CD4-positive, CD25-positive, alpha-beta regulatory T cell (primary cell): ENCODE data around the gene SLC39A9. TPM values are rescaled to one million over a fixed set of nuclear protein-coding genes. Genes with fewer than 3 reads are reported as not detected.

Experiments used
- ATAC-seq, 2 donors: fragments of 150-1000 bp; cut with Tn5 transposase; one replicate each; pipeline ENCODE4 v1.10.0; 2021; ENCODE audit warnings: low read depth in 2 of 2, moderate number of reproducible peaks in 2 of 2, moderate library complexity in 1 of 2
- DNase-seq, 3 donors: peaks; one replicate each; pipeline versions ENCODE4 v3.0.0 to v3.0.0-alpha.2; 2012 to 2022; ENCODE audit warnings: mixed read lengths in 1 of 3
- H3K27ac ChIP-seq: one replicate; pipeline ENCODE4 v1.7.0; 2013; ENCODE audit warnings: mild to moderate bottlenecking, low read length; ENCODE audit not compliant: insufficient read depth, poor library complexity, severe bottlenecking
- H3K27me3 ChIP-seq: one replicate; pipeline ENCODE4 v1.7.0; 2013; ENCODE audit warnings: low read length; ENCODE audit not compliant: control insufficient read depth, insufficient read depth
- H3K36me3 ChIP-seq: one replicate; pipeline ENCODE4 v1.7.0; 2013; ENCODE audit warnings: mild to moderate bottlenecking, low read length, moderate library complexity; ENCODE audit not compliant: control insufficient read depth, insufficient read depth
- H3K4me1 ChIP-seq: 2 replicates; pipeline ENCODE4 v1.7.0; 2013; ENCODE audit warnings: mild to moderate bottlenecking, low read length; ENCODE audit not compliant: insufficient read depth, control insufficient read depth, poor library complexity, severe bottlenecking
- H3K4me3 ChIP-seq: one replicate; pipeline ENCODE4 v1.7.0; 2013; ENCODE audit warnings: low read depth, mild to moderate bottlenecking, low read length, moderate library complexity
- H3K9me3 ChIP-seq, 2 experiments: 1 replicate in 1 of 2; 2 replicates in 1 of 2; pipeline ENCODE4 v1.7.0; 2013; ENCODE audit warnings: low read length in 2 of 2, mild to moderate bottlenecking in 1 of 2, moderate library complexity in 1 of 2; ENCODE audit not compliant: control insufficient read depth in 2 of 2
- H3K27ac Mint-ChIP-seq, 3 donors: one replicate each; pipeline ENCODE4 v1.8.0; 2020 to 2022; ENCODE audit warnings: mild to moderate bottlenecking in 3 of 3, mixed read lengths in 3 of 3, moderate library complexity in 2 of 3
- H3K27me3 Mint-ChIP-seq: one replicate; pipeline ENCODE4 v1.8.0; 2022; ENCODE audit warnings: mild to moderate bottlenecking, mixed read lengths
- H3K36me3 Mint-ChIP-seq: one replicate; pipeline ENCODE4 v1.8.0; 2020; ENCODE audit warnings: mixed read lengths
- H3K4me1 Mint-ChIP-seq, 4 donors: one replicate each; pipeline ENCODE4 v1.8.0; 2020 to 2022; ENCODE audit warnings: mixed read lengths in 4 of 4, mild to moderate bottlenecking in 1 of 4
- H3K4me3 Mint-ChIP-seq, 4 donors: one replicate each; pipeline ENCODE4 v1.8.0; 2020 to 2022; ENCODE audit warnings: mild to moderate bottlenecking in 4 of 4, mixed read lengths in 4 of 4, moderate library complexity in 3 of 4
- H3K9me3 Mint-ChIP-seq, 7 donors: one replicate each; pipeline ENCODE4 v1.8.0; 2020 to 2022; ENCODE audit warnings: mixed read lengths in 7 of 7, mild to moderate bottlenecking in 3 of 7, moderate library complexity in 2 of 7
- polyA plus RNA-seq, 4 donors: library from polyadenylated mRNA; unstranded; fragments of 300-500 nt; fragmentation: Illumina TruSeq; gene quantifications; one replicate each; pipeline ENCODE4 v1.2.3, GENCODE V29; 2021
- total RNA-seq: library from RNA; stranded (reverse); gene quantifications from one replicate; pipeline ENCODE4 v1.2.3, GENCODE V29; 2022

The SLC39A9 gene
- total and polyA plus RNA-seq, 5 donors from 2014 or later = 16.4 to 33.1 (median 22.2) TPM

- Mint-ChIP-seq H3K9me3 (no peaks in the 10 kb centered on the region), H3K4me1 (no peaks in the 10 kb centered on the region), H3K27ac (no peak overlapping the region), H3K4me3 (no peak overlapping the region), H3K36me3 (no peaks in the 10 kb centered on the region), H3K27me3 (no peaks in the 10 kb centered on the region)
- H3K36me3 ChIP-seq = no peaks in the 10 kb centered on the region
- H3K27ac ChIP-seq = no peak overlapping the region
- H3K9me3 ChIP-seq = no peaks in the 10 kb centered on the region
- H3K27me3 ChIP-seq = no peaks in the 10 kb centered on the region
- H3K4me1 ChIP-seq = no peaks in the 10 kb centered on the region
- ATAC-seq (no peak), DNase-seq (no peak)
- no peak overlapping the region for H3K4me3 ChIP-seq
Measured at GRCh38 chr14:69363055-69363454, 35.4 kb upstream of the SLC39A9 start.

DNA sequence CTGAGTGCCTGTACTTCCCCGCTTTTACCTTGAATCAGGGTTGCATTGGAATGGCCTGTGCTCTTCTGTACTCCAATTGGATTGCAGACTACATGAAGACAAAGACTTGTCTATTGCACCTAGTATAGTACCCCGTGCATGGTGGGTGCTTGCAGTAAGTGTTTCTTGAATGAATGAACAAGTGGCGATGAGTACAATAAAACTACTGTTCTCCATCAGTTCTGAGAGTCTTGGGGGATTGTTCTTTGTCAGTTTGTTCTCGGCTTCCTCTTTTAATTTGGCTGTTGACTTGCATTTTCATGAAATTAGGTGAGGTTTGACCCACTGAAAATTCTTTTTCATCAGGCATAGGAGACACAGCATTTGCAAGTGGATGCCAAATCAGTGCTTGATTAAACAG lies 34.5 kb upstream of the SLC39A9 start:
- DNase-seq (no peak), ATAC-seq (no peak)
- no peaks in the 10 kb centered on the region for H3K36me3 Mint-ChIP-seq

DNA sequence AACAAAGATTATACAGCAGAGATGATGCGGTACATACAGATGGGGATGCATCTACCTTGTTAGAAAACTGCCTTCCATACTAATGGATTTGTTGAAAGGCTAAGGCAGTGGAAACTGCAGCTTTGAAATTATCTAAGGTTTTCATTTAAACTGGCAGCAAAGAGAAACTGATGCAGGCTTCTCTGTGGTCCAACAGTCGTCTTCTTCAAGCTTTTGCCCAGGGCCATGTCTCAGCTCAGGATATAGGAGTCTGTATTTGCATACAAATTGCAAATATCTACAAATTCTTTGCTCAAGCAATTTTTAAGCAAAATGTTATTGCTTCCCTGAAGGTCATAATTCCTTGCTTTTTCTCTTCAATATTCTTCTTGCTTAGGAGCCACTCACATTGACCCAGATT lies 34.1 kb upstream of the SLC39A9 start:
- Histone ChIP-seq H3K36me3 (no peaks in the 10 kb centered on the region), H3K27ac (no peak overlapping the region), H3K4me3 (no peak overlapping the region), H3K27me3 (no peaks in the 10 kb centered on the region), H3K9me3 (no peaks in the 10 kb centered on the region), H3K4me1 (no peaks in the 10 kb centered on the region)
- ATAC-seq (no peak), DNase-seq (no peak)
- no peaks in the 10 kb centered on the region for H3K36me3 Mint-ChIP-seq
- H3K27me3 Mint-ChIP-seq = no peaks in the 10 kb centered on the region
- no peak overlapping the region for H3K4me3 Mint-ChIP-seq
- H3K9me3 Mint-ChIP-seq = no peaks in the 10 kb centered on the region
- H3K4me1 Mint-ChIP-seq = no peaks in the 10 kb centered on the region
- H3K27ac Mint-ChIP-seq = no peak overlapping the region

More for the DNA sequence above, 34.5 kb upstream of the SLC39A9 start:
- no peaks in the 10 kb centered on the region for H3K27me3 Mint-ChIP-seq
- no peak overlapping the region for H3K4me3 Mint-ChIP-seq
- no peak overlapping the region for H3K27ac Mint-ChIP-seq
- Histone ChIP-seq H3K36me3 (no peaks in the 10 kb centered on the region), H3K27me3 (no peaks in the 10 kb centered on the region), H3K9me3 (no peaks in the 10 kb centered on the region), H3K4me1 (no peaks in the 10 kb centered on the region), H3K27ac (no peak overlapping the region), H3K4me3 (no peak overlapping the region)
- no peaks in the 10 kb centered on the region for H3K9me3 Mint-ChIP-seq
- H3K4me1 Mint-ChIP-seq = no peaks in the 10 kb centered on the region

DNA sequence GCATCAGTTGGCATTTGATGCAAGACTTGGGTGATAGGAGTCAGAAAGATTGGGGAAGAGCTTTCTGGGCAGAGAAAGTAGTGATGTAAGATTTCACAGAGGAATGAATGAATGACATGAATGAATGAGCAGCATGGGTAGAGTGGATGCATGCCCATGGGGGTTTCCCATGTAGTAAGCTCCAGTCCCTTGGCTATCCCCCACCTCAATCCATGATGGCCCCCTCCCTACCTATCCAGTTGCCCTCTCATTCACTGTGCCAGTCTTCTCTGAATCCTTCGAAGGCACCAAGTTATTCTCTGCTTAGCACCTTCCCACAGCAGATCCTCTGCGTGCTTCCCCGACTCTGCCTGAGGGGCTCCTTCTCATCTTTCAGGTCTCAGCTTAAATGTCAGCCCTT lies 32.4 kb upstream of the SLC39A9 start:
- H3K4me1 Mint-ChIP-seq = no peaks in the 10 kb centered on the region
- Histone ChIP-seq H3K36me3 (no peaks in the 10 kb centered on the region), H3K27ac (no peak overlapping the region), H3K27me3 (no peaks in the 10 kb centered on the region), H3K4me3 (no peak overlapping the region), H3K9me3 (no peaks in the 10 kb centered on the region), H3K4me1 (no peaks in the 10 kb centered on the region)
- H3K27ac Mint-ChIP-seq = no peak overlapping the region
- no peaks in the 10 kb centered on the region for H3K9me3 Mint-ChIP-seq
- H3K36me3 Mint-ChIP-seq = no peaks in the 10 kb centered on the region
- H3K4me3 Mint-ChIP-seq = no peak overlapping the region
- no peak for DNase-seq
- ATAC-seq = no peak
- H3K27me3 Mint-ChIP-seq = no peaks in the 10 kb centered on the region

DNA sequence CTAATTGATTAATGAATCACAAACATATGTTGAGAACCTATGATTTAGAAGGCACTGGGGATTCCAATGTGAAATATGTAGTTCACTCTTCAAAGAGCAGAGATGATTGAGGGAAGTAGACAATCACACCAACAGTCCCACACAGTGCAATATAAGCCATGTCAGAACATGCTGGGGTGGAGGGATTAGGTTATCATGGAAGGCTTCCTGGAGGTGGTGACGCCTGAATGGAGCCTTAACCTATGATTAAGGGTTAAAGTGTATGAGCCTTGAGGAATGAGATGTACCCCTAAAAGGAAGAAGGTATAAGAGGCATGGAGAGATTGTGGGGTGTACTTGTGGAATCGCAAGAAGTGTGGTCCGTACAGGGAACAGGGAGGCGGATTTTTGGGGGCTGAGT lies 31.7 kb upstream of the SLC39A9 start:
- Histone ChIP-seq H3K4me1 (no peaks in the 10 kb centered on the region), H3K27ac (no peak overlapping the region), H3K36me3 (no peaks in the 10 kb centered on the region), H3K9me3 (no peaks in the 10 kb centered on the region), H3K27me3 (no peaks in the 10 kb centered on the region), H3K4me3 (no peak overlapping the region)
- Mint-ChIP-seq H3K27me3 (no peaks in the 10 kb centered on the region), H3K4me3 (no peak overlapping the region), H3K4me1 (no peaks in the 10 kb centered on the region), H3K9me3 (no peaks in the 10 kb centered on the region), H3K27ac (no peak overlapping the region), H3K36me3 (no peaks in the 10 kb centered on the region)
- no peak for DNase-seq
- ATAC-seq = no peak

GRCh38 chr14:69368381-69368780 lies 30.1 kb upstream of the SLC39A9 start:
- no peaks in the 10 kb centered on the region for H3K9me3 ChIP-seq
- no peaks in the 10 kb centered on the region for H3K27me3 Mint-ChIP-seq

DNA sequence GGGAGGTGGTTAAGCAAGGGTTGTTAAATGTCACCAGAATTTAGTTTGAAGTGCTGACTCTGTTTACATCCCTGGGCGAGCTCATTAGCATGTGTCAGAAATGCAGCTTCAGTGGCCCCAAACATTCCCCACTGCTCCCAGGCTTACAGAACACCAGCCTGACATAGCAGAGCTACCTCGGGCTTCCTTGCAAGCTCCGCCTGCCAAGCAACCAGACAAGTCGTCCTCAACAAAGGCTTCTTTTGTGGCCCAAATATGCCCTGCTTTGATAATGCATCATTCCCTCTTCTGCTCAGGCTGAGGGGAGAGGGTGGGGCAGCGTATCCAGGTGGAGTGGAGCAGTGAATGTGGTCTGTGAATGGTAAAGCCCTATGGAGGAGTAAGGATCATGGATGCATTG lies 28.4 kb upstream of the SLC39A9 start:
- no peaks in the 10 kb centered on the region for H3K9me3 Mint-ChIP-seq
- H3K9me3 ChIP-seq = no peaks in the 10 kb centered on the region
- H3K36me3 Mint-ChIP-seq = peaks cover 10% of the 10 kb centered on the region
- H3K27ac Mint-ChIP-seq = no peak overlapping the region
- H3K27me3 Mint-ChIP-seq = no peaks in the 10 kb centered on the region
- no peak for DNase-seq
- H3K4me1 ChIP-seq = no peaks in the 10 kb centered on the region
- peaks cover 0 to 6% (median 0%) of the 10 kb centered on the region in 4 donors for H3K4me1 Mint-ChIP-seq
- no peaks in the 10 kb centered on the region for H3K27me3 ChIP-seq
- H3K36me3 ChIP-seq = peaks cover 3% of the 10 kb centered on the region
- no peak overlapping the region for H3K27ac ChIP-seq
- H3K4me3 ChIP-seq = no peak overlapping the region
- no peak overlapping the region for H3K4me3 Mint-ChIP-seq
- ATAC-seq = no peak

More at GRCh38 chr14:69368381-69368780, 30.1 kb upstream of the SLC39A9 start:
- peaks cover 5% of the 10 kb centered on the region for H3K36me3 Mint-ChIP-seq
- H3K4me1 Mint-ChIP-seq = no peaks in the 10 kb centered on the region
- DNase-seq = no peak
- Histone ChIP-seq H3K4me3 (no peak overlapping the region), H3K36me3 (no peaks in the 10 kb centered on the region), H3K4me1 (no peaks in the 10 kb centered on the region), H3K27me3 (no peaks in the 10 kb centered on the region), H3K27ac (no peak overlapping the region)
- no peak overlapping the region for H3K27ac Mint-ChIP-seq
- no peak overlapping the region for H3K4me3 Mint-ChIP-seq
- no peaks in the 10 kb centered on the region for H3K9me3 Mint-ChIP-seq
- ATAC-seq = no peak

GRCh38 chr14:69372146-69372545 lies 26.3 kb upstream of the SLC39A9 start:
- H3K4me3 ChIP-seq = no peak overlapping the region
- peaks cover 24% of the 10 kb centered on the region for H3K36me3 ChIP-seq
- no peaks in the 10 kb centered on the region for H3K9me3 ChIP-seq
- H3K4me1 ChIP-seq = no peaks in the 10 kb centered on the region
- Mint-ChIP-seq H3K27ac (no peak overlapping the region), H3K9me3 (peaks cover 0 to 6% (median 0%) of the 10 kb centered on the region in 7 donors), H3K4me1 (peaks cover 0 to 11% (median 0%) of the 10 kb centered on the region in 4 donors), H3K4me3 (no peak overlapping the region), H3K36me3 (peaks cover 29% of the 10 kb centered on the region), H3K27me3 (no peaks in the 10 kb centered on the region)
- no peak overlapping the region for H3K27ac ChIP-seq
- no peak for ATAC-seq
- DNase-seq = no peak
- H3K27me3 ChIP-seq = no peaks in the 10 kb centered on the region
